Brain microvascular endothelial cell (primary cell): ENCODE data around the gene ABHD12.

Source experiments
- DNase-seq: peaks from one replicate; pipeline ENCODE4 v3.0.0-alpha.2; 2020
- H3K27ac ChIP-seq: fragments of 250-450 bp; sonication (Bioruptor Pico); 2 replicates; pipeline ENCODE4 v1.5.1; 2020; ENCODE audit warnings: mild to moderate bottlenecking, moderate library complexity
- H3K27me3 ChIP-seq: fragments of 250-450 bp; sonication (Bioruptor Pico); replicated peaks from 2 replicates; pipeline ENCODE4 v1.5.1; 2020; ENCODE audit warnings: mild to moderate bottlenecking
- H3K36me3 ChIP-seq: fragments of 250-450 bp; sonication (Bioruptor Pico); replicated peaks from 2 replicates; pipeline ENCODE4 v1.5.1; 2020; ENCODE audit warnings: mild to moderate bottlenecking
- H3K4me3 ChIP-seq: 2 replicates; pipeline ENCODE4 v1.5.1; 2011; ENCODE audit warnings: low read depth, mild to moderate bottlenecking, control low read depth, low read length, moderate library complexity
- in situ Hi-C: cut with HindIII; loops from 2 replicates; pipeline ENCODE4 v1.10.0; 2017; ENCODE audit warnings: low sequenced_read_pairs, low pct_ligation_motif_present
- TF ChIP-seq, protein P1 (sequence below): IDR thresholded peaks from 2 replicates; pipeline ENCODE4 v1.5.1; 2011; ENCODE audit warnings: low read depth, mild to moderate bottlenecking, moderate library complexity, low read length, control low read depth, inconsistent platforms; ENCODE audit errors: missing control alignments

The ABHD12 gene

DNA sequence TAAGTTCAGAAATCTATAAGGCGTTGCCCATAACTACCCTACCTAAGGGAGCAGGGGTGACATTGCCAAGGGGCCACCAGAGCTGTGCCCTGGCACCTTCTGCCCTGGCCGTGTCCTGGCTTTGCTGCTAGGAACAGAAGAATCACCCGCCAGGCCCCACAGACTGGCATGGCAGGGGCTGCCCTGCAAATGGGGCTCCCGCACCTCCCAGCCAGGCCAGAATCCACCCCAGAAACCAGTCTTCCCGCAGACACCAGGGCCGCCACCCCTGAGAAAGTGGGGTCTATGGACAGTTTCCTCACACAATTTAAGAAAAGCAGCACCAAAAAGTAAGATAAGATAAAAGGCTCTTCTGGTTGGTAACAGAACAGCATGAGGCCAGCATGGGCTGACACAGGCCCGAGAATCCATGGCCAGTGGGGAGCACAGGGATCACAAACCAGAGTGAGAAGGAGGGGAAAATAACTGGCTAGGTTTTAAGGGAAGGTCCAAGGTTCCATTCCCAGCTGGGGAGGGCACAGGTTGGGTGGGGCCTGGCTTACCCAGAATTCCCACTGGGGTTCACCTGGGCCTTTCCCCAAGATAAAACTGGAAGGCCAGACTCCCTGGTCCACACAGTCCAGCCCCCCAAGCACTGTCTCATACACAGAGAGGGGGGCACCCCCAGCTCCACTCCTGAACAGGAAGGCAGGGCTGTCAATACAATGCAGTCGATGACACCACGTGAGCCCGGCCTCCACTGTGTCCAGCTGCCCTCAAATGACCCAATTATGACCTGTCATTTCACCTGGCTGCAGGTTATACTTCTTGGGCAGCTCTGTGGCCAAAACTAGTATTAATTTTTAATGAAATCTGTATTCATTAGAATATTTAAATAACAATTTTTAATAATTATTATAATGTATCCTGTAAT is 83.4 kb downstream of the ABHD12 start:
- no peaks in the 10 kb centered on the region for H3K27me3 ChIP-seq
- peaks cover 7% of the 10 kb centered on the region for H3K36me3 ChIP-seq
- H3K4me3 ChIP-seq, result no peak overlapping the region
- no peak overlapping the region for H3K27ac ChIP-seq
- in situ Hi-C loops, result no loop called here
- TF ChIP-seq, protein P1, sequence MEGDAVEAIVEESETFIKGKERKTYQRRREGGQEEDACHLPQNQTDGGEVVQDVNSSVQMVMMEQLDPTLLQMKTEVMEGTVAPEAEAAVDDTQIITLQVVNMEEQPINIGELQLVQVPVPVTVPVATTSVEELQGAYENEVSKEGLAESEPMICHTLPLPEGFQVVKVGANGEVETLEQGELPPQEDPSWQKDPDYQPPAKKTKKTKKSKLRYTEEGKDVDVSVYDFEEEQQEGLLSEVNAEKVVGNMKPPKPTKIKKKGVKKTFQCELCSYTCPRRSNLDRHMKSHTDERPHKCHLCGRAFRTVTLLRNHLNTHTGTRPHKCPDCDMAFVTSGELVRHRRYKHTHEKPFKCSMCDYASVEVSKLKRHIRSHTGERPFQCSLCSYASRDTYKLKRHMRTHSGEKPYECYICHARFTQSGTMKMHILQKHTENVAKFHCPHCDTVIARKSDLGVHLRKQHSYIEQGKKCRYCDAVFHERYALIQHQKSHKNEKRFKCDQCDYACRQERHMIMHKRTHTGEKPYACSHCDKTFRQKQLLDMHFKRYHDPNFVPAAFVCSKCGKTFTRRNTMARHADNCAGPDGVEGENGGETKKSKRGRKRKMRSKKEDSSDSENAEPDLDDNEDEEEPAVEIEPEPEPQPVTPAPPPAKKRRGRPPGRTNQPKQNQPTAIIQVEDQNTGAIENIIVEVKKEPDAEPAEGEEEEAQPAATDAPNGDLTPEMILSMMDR, result no peak
- no peak for DNase-seq

DNA sequence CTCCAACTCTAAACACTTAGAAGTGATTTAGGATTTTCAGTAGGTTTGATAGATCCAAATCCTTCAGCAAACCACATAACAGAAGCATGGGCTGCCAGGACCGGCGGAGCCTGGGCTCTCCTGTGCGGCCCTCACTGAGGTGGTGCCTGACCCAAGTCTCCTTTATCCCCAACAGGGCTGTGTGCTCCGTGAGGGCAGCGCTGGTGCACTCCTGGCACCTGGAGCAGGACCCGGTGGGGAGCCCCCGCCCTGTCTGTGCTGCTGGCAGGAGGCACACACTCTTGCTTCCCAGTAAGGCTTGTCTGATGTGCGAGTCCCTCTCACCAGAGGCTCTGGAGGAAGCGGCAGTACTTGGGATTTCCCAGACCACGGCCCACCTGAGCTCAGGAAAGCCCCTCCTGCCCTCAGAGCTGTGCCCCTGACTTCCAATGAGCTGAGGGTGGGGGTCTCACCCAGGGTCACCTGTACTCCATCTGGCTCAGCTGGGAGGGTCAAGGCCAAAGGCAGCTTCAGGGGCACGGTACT is 86.5 kb downstream of the ABHD12 start:
- Histone ChIP-seq H3K27me3 (no peaks in the 10 kb centered on the region), H3K27ac (no peak overlapping the region), H3K36me3 (peaks cover 10% of the 10 kb centered on the region), H3K4me3 (no peak overlapping the region)
- no peak for DNase-seq
- in situ Hi-C loops, result no loop called here
- TF ChIP-seq, protein P1, result no peak

DNA sequence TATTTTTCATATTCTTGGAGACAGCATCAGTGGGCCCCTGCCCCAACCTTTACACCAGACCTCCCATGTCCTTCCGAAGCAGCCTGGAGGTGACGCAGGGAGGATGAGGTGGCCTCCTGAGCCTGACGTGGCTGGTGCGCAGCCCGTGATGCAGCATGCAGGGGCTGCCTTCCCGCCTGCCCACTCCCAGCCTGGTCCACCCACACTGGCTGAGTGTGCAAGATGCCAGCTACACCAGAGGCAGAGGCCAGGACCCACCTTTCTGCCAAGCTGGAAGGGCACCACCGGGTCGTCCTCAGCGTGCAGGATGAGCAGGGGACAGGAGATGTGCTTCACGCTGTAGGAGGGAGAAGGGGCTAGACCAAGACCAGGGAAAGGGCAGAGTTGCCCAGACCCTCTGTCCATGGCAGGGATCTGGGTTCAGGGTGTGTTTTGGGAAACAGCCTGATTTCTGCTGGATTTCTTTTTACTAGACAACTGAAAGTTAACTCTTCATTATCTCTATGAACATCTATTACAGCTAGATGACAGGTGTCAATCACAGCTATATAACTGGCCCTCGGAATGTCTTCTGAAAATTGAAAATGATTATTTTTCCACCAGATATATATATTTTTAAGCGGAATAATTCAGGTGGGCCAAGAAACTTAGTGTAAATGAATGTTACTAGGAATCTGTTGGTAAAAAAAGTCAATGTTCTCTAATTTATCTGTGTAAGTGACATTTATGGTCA is 87.2 kb downstream of the ABHD12 start:
- in situ Hi-C loops, result no loop called here
- TF ChIP-seq, protein P1, result no peak
- peaks cover 17% of the 10 kb centered on the region for H3K36me3 ChIP-seq
- H3K27me3 ChIP-seq, result no peaks in the 10 kb centered on the region
- no peak overlapping the region for H3K4me3 ChIP-seq
- H3K27ac ChIP-seq, result no peak overlapping the region
- no peak for DNase-seq

DNA sequence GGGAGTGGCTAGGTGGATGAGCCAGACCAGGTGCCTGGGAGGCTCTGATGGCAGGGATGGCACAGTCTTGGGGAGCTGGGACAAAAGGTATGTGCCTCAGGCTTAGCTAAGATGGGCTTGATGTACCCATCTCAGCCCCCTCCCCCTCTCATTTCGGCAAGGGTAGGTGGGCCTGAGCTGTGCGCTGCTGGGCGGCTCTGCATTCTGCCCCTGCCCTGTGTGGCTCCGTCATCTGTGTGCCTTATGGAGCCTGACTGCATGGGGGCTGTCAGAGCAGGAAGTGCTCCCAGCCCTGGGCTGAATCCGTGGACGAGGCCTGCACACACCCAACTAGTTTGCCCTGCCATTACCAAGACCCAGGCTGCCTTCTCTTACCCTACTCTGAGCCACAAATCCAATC is 88.0 kb downstream of the ABHD12 start:
- in situ Hi-C loops, result no loop called here
- H3K36me3 ChIP-seq, result peaks cover 23% of the 10 kb centered on the region
- no peak overlapping the region for H3K27ac ChIP-seq

DNA sequence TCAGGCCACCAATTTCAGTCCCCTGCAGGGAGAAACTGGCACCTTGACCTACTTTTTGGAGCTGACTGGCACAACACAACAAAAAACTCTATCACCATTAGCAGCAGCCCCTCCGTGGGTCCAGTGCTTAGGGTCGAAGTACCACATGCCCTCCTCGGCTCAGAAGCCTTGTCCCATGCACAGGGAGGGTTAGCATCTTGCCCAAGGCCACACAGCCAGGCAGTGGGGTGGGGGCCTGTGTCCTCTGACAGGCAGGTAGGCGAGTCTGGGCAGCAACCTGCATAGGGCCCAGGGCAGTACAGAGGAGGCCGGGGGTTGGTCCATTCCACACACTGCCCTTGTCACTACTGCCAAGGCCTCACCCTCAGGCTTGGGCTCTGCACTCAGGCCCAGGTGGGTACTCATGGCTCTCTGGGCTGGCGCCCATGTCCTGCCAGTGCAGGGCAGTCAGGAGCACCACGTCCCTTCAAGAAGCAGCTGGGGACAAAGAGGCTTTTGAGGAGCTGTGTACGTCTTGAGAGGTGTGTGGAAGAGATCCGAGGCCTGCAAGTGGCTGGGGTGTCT is 89.2 kb downstream of the ABHD12 start:
- Histone ChIP-seq H3K36me3 (peaks cover 34% of the 10 kb centered on the region), H3K27me3 (no peaks in the 10 kb centered on the region), H3K27ac (no peak overlapping the region), H3K4me3 (no peak overlapping the region)
- in situ Hi-C loops, result no loop called here
- no peak for DNase-seq
- TF ChIP-seq, protein P1, result no peak

More for the DNA sequence above, 88.0 kb downstream of the ABHD12 start:
- no peak for DNase-seq
- Histone ChIP-seq H3K27me3 (no peaks in the 10 kb centered on the region), H3K4me3 (no peak overlapping the region)
- TF ChIP-seq, protein P1, result no peak
